GOT3 (cell line): Measurements from ENCODE around the gene JAM3.

ENCODE experiments used
- DNase-seq: peaks from one replicate; lab custom pipeline; 2025; ENCODE audit warnings: mixed read lengths; lab: John Stamatoyannopoulos, UW

JAM3 gene

GRCh38 chr11:134068829-134069425, at the start of gene JAM3:
JAM3 (plus strand) TSS chr11:134069072; CDS start chr11:134069084, 12 bp downstream.
- DNase-seq = peak; percentile 65

- no peak for DNase-seq
Measured at GRCh38 chr11:134019500-134019899, 49.4 kb upstream of the JAM3 start.

- no peak for DNase-seq
Measured at GRCh38 chr11:134020598-134020997, 48.3 kb upstream of the JAM3 start.

GRCh38 chr11:134021326-134021725, 47.5 kb upstream of the JAM3 start:
- no peak for DNase-seq

GRCh38 chr11:134022748-134023147, 46.1 kb upstream of the JAM3 start:
- no peak for DNase-seq

- DNase-seq = no peak
Measured at GRCh38 chr11:134024420-134025081, 44.3 kb upstream of the JAM3 start.

- no peak for DNase-seq
Measured at GRCh38 chr11:134025082-134025429, 43.8 kb upstream of the JAM3 start.

- DNase-seq = no peak
Measured at GRCh38 chr11:134026655-134027343, 42.1 kb upstream of the JAM3 start.

GRCh38 chr11:134027671-134028070, 41.2 kb upstream of the JAM3 start:
- no peak for DNase-seq

- no peak for DNase-seq
Measured at GRCh38 chr11:134028368-134028920, 40.4 kb upstream of the JAM3 start.

GRCh38 chr11:134030853-134031252, 38.0 kb upstream of the JAM3 start:
- no peak for DNase-seq

- DNase-seq = no peak
Measured at GRCh38 chr11:134032043-134032442, 36.8 kb upstream of the JAM3 start.

GRCh38 chr11:134032501-134033091, 36.3 kb upstream of the JAM3 start:
- no peak for DNase-seq

- no peak for DNase-seq
Measured at GRCh38 chr11:134033276-134033675, 35.6 kb upstream of the JAM3 start.

GRCh38 chr11:134033696-134034491, 35.0 kb upstream of the JAM3 start:
- DNase-seq = no peak

GRCh38 chr11:134034496-134035381, 34.1 kb upstream of the JAM3 start:
- no peak for DNase-seq

GRCh38 chr11:134036492-134037045, 32.3 kb upstream of the JAM3 start:
- no peak for DNase-seq

- DNase-seq = no peak
Measured at GRCh38 chr11:134037046-134037908, 31.6 kb upstream of the JAM3 start.

- DNase-seq = no peak
Measured at GRCh38 chr11:134038897-134039470, 29.9 kb upstream of the JAM3 start.
